ENCODE measurements around the gene STAC3.

DNA sequence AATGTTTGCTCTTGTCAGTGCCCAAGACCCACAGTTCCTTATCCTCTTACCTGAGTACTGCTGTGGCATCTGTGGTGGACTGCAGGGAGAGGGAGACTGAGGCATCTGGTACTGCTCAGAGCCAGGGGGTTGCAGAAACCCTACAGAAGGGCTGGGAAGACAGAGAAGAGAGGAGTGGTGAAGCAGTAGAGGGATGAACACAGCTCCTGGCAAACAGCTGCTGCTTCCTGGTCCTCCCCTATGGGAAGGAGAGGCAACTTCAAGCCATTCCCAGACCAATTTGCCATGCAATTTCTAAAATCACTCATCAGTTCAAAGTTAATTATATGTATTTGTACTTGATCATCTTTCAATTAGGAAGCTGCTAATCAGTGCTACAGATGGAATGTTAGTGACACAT is 15.7 kb upstream of the STAC3 start:
- TF ChIP-seq, protein P1, sequence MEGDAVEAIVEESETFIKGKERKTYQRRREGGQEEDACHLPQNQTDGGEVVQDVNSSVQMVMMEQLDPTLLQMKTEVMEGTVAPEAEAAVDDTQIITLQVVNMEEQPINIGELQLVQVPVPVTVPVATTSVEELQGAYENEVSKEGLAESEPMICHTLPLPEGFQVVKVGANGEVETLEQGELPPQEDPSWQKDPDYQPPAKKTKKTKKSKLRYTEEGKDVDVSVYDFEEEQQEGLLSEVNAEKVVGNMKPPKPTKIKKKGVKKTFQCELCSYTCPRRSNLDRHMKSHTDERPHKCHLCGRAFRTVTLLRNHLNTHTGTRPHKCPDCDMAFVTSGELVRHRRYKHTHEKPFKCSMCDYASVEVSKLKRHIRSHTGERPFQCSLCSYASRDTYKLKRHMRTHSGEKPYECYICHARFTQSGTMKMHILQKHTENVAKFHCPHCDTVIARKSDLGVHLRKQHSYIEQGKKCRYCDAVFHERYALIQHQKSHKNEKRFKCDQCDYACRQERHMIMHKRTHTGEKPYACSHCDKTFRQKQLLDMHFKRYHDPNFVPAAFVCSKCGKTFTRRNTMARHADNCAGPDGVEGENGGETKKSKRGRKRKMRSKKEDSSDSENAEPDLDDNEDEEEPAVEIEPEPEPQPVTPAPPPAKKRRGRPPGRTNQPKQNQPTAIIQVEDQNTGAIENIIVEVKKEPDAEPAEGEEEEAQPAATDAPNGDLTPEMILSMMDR (IDR thresholded peaks at IDR 0.05) = no peak
- TF ChIP-seq EZH2phosphoT487 (IDR thresholded peaks at IDR 0.05) = no peak
- no peak for TF ChIP-seq EZH2 (IDR thresholded peaks at IDR 0.05)

Measured in neural progenitor cell (in vitro differentiated cells).